Smooth muscle cell of bladder (primary cell): Measurements from ENCODE around the gene HAO1. TPM values are rescaled to one million over a fixed set of nuclear protein-coding genes. Genes with fewer than 3 reads are reported as not detected.

ENCODE experiments used
- total RNA-seq: library from RNA; depleted of rRNA; stranded (reverse); fragments of >200 nt; gene quantifications from 2 replicates; pipeline ENCODE4 v1.2.3, GENCODE V29; 2014

Gene HAO1
- not detected in 2 replicates for total RNA-seq

DNA sequence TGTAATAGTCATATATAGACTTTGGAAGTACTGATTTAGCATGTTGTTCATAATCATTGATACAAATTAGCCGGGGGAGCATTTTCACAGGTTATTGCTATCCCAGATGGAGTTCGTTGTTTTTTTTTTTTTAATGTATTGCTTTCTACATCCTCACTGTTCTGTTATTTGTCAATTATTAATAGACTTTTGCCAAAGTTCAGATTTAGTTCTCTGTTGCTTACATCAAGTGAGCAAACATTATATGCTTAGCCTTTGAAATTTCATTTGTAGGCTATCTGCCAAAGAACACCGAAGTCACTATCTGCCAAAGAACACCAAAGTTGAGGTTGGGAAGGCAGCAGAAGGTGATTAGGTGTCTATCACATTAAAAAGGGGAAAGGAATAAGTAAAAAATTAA, at the start of gene HAO1:
TSS of gene HAO1 (minus strand) at position 118 of the 400 bp plus-strand sequence. CDS start at position 82, 36 bp downstream.

Other genes starting within 250 kb of the HAO1 start
- 58.5 and 64.4 TPM in 2 replicates for gene TMX4, start 79.3 kb upstream of the HAO1 start, total RNA-seq
- 50.3 and 52.3 TPM in 2 replicates for gene PLCB1, start 191.8 kb upstream of the HAO1 start, total RNA-seq